ENCODE data around the gene TTC7B. TPM values are rescaled to one million over a fixed set of nuclear protein-coding genes. Genes with fewer than 3 reads are reported as not detected.
A peak's percentile ranks its signal among the peaks of the same experiment; 100 is the strongest.
"Not testable (repeated sequence)": the region's sequence is repeated elsewhere in the genome, so short reads cannot be mapped to it uniquely, and the experiment has no call there.

Gene TTC7B
- total and polyA plus RNA-seq, 2 donors (not counting 1 experiment from before 2014, with no cell fraction given): 18.8 to 37.5 TPM

DNA sequence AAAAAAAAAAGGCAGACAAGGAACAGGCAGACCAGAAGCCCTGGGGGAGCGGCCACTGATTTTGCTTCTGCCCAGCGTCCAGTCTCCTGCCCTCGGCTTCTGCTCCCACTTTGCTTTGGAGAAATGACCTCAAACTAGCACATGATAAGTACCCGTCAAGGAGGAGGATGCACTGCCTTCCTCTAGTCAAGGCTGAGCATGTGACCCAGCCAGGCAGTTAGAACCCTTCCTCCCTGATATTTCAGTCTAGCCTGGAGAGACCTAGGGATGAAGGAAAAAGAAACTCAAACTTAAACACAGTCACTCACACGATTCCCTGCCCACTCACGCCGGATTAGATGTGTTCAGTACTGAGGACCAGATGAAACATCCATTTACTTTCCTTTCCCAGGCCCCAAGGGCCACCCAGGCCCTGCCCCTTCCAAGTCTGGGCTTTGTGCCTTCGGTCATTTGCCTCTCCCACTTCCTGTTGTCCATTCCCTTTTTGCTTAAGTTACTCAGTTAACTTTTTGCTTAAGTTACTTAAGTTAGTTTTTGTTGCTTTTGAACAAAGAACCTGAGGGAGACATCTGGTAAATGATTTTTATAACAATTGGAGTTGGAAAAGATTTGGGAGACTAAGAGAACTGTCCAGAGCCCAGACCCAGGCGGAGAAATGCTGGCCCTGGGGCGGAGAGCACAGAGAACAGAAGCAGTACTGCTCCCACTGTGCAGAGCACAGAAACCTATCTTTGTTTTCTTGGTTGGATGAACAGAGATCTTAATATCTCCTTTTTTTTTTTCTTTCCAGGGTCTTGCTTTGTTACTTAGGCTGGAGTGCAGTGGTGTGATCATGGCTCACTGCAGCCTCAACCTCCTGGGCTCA lies 23.0 kb upstream of the TTC7B start:
- H3K4me3 ChIP-seq (replicated peaks in 1 of 4; ENCODE audit: control extremely low read depth in 1 of 4, insufficient read depth in 1 of 4, low read depth in 3 of 4, low read length in 4 of 4): no peak overlapping the region
- no peak overlapping the region for H3K9ac ChIP-seq (ENCODE audit: insufficient read depth, low read length)
- no peaks in the 10 kb centered on the region for H4K20me1 ChIP-seq (ENCODE audit: control insufficient read depth, extremely low read depth, insufficient read depth, low read length)
- H2AFZ ChIP-seq (ENCODE audit: low read length): peak overlapping the region; percentile 91
- TF ChIP-seq CTCF (conservative IDR thresholded peaks at IDR 0.05 in 1 of 2, IDR thresholded peaks at IDR 0.05 in 1 of 2; ENCODE audit: low read depth in 1 of 2, low read length in 2 of 2): no peak
- peak; percentile 33 to 60 for DNase-seq (ENCODE audit: low read depth in 2 of 2)
- no peaks in the 10 kb centered on the region for H3K27me3 ChIP-seq (ENCODE audit: control insufficient read depth, insufficient read depth, low read length)
- no peaks in the 10 kb centered on the region for H3K79me2 ChIP-seq (ENCODE audit: control insufficient read depth, insufficient read depth, low read length)
- H3K9me3 ChIP-seq (ENCODE audit: control insufficient read depth, insufficient read depth, low read depth, low read length): no peaks in the 10 kb centered on the region
- H3K4me2 ChIP-seq (ENCODE audit: extremely low read depth, insufficient read depth, low read length): no peak overlapping the region
- no peak overlapping the region for H3K27ac ChIP-seq (ENCODE audit: insufficient read depth, low read length)
- H3K36me3 ChIP-seq (ENCODE audit: control insufficient read depth, insufficient read depth, low read length): no peaks in the 10 kb centered on the region
- H3K4me1 ChIP-seq (ENCODE audit: control insufficient read depth, extremely low read depth, insufficient read depth, low read length): no peaks in the 10 kb centered on the region

- H3K9me3 ChIP-seq (ENCODE audit: control insufficient read depth, insufficient read depth, low read depth, low read length); H3K9ac ChIP-seq (ENCODE audit: insufficient read depth, low read length); H3K4me3 ChIP-seq (replicated peaks in 1 of 4; ENCODE audit: control extremely low read depth in 1 of 4, insufficient read depth in 1 of 4, low read depth in 3 of 4, low read length in 4 of 4); H3K27ac ChIP-seq (ENCODE audit: insufficient read depth, low read length); H3K4me1 ChIP-seq (ENCODE audit: control insufficient read depth, extremely low read depth, insufficient read depth, low read length); H4K20me1 ChIP-seq (ENCODE audit: control insufficient read depth, extremely low read depth, insufficient read depth, low read length); H3K36me3 ChIP-seq (ENCODE audit: control insufficient read depth, insufficient read depth, low read length); DNase-seq (ENCODE audit: low read depth in 2 of 2); H3K27me3 ChIP-seq (ENCODE audit: control insufficient read depth, insufficient read depth, low read length); H2AFZ ChIP-seq (ENCODE audit: low read length); H3K4me2 ChIP-seq (ENCODE audit: extremely low read depth, insufficient read depth, low read length); H3K79me2 ChIP-seq (ENCODE audit: control insufficient read depth, insufficient read depth, low read length): not testable (repeated sequence)
Observed at GRCh38 chr14:90838531-90838930, 22.3 kb upstream of the TTC7B start.

GRCh38 chr14:90837355-90837754 lies 21.1 kb upstream of the TTC7B start:
- H3K4me1 ChIP-seq (ENCODE audit: control insufficient read depth, extremely low read depth, insufficient read depth, low read length): no peaks in the 10 kb centered on the region
- H3K9me3 ChIP-seq (ENCODE audit: control insufficient read depth, insufficient read depth, low read depth, low read length): no peaks in the 10 kb centered on the region
- no peak overlapping the region for H2AFZ ChIP-seq (ENCODE audit: low read length)
- H3K36me3 ChIP-seq (ENCODE audit: control insufficient read depth, insufficient read depth, low read length): no peaks in the 10 kb centered on the region
- H3K9ac ChIP-seq (ENCODE audit: insufficient read depth, low read length): no peak overlapping the region
- H3K27me3 ChIP-seq (ENCODE audit: control insufficient read depth, insufficient read depth, low read length): no peaks in the 10 kb centered on the region
- H3K27ac ChIP-seq (ENCODE audit: insufficient read depth, low read length): no peak overlapping the region
- H3K79me2 ChIP-seq (ENCODE audit: control insufficient read depth, insufficient read depth, low read length): no peaks in the 10 kb centered on the region
- no peak overlapping the region for H3K4me2 ChIP-seq (ENCODE audit: extremely low read depth, insufficient read depth, low read length)
- no peaks in the 10 kb centered on the region for H4K20me1 ChIP-seq (ENCODE audit: control insufficient read depth, extremely low read depth, insufficient read depth, low read length)
- peak in 1 of 2 donors; percentile 56 for DNase-seq (ENCODE audit: low read depth in 2 of 2)
- TF ChIP-seq EZH2 (IDR thresholded peaks at IDR 0.05; ENCODE audit: low read length, missing control alignments) (no peak), CTCF (conservative IDR thresholded peaks at IDR 0.05 in 1 of 2, IDR thresholded peaks at IDR 0.05 in 1 of 2; ENCODE audit: low read depth in 1 of 2, low read length in 2 of 2) (no peak)
- no peak overlapping the region for H3K4me3 ChIP-seq (replicated peaks in 1 of 4; ENCODE audit: control extremely low read depth in 1 of 4, insufficient read depth in 1 of 4, low read depth in 3 of 4, low read length in 4 of 4)

All from fibroblast of lung (primary cell).